Suprapubic skin (tissue), 3 donors: ENCODE measurements around the gene BTD.

Experiments
- CTCF ChIP-seq, 2 donors: fragments of 200-600 bp in 1 of 2; fragments of 450-650 bp in 1 of 2; sonication (generic) in 1 of 2; IDR thresholded peaks; one replicate each; pipeline ENCODE4 v1.5.1; 2016 to 2019; ENCODE audit warnings: antibody characterized with exemption in 2 of 2, mild to moderate bottlenecking in 1 of 2, moderate library complexity in 1 of 2
- POLR2A ChIP-seq, 2 donors: fragments of 450-650 bp; IDR thresholded peaks; one replicate each; pipeline ENCODE4 v1.6.1; 2017; ENCODE audit warnings: antibody characterized with exemption in 2 of 2, mild to moderate bottlenecking in 2 of 2, moderate library complexity in 2 of 2

DNA sequence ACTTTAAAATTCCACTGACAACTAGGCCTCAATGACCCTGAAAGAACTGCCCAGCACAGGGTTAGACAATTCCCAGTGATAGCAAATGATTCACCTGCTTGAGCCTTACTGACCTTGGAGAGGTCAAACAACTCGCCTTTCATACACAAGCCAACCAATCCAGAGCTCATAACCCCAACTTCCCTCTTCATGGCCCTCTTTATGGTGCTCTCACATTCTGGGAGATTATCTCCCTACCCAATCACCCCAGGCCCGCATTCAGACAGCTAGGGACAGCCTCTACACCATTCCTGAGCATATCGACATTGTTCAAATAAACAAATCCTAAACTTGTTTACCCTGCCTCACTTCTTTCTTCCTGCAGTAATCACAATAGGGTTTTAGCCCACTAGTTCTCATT is 47.8 kb upstream of the BTD start:
- no peak for TF ChIP-seq CTCF (IDR thresholded peaks at IDR 0.05)
- TF ChIP-seq POLR2A (IDR thresholded peaks at IDR 0.05): no peak
